ENCODE data around the gene PRAME.

GRCh38 chr22:22569218-22569617 is 10.2 kb upstream of the PRAME start:
- TF ChIP-seq CTCF (conservative IDR thresholded peaks at IDR 0.05; ENCODE audit: low read depth in 2 of 2) = no peak
- no peak for TF ChIP-seq POLR2AphosphoS5 (IDR thresholded peaks at IDR 0.05; ENCODE audit: low read depth)
